Middle frontal gyrus (tissue), 1 donor: ENCODE data around the gene SIL1.

Source experiments
- DNase-seq: peaks from one replicate; pipeline ENCODE4 v3.0.0-alpha.2; 2015; ENCODE audit warnings: low spot score; ENCODE audit errors: extremely low spot score

SIL1 gene

GRCh38 chr5:138983984-138984383, 214.2 kb downstream of the SIL1 start:
- no peak for DNase-seq

GRCh38 chr5:138981586-138981985, 216.6 kb downstream of the SIL1 start:
- no peak for DNase-seq

GRCh38 chr5:138981131-138981530, 217.0 kb downstream of the SIL1 start:
- DNase-seq: no peak

GRCh38 chr5:138980441-138980840, 217.7 kb downstream of the SIL1 start:
- DNase-seq: no peak

GRCh38 chr5:138979684-138980280, 218.4 kb downstream of the SIL1 start:
- DNase-seq: no peak

- no peak for DNase-seq
These were observed 219.6 kb downstream of the SIL1 start for GRCh38 chr5:138978581-138978980.

GRCh38 chr5:138978080-138978479, 220.1 kb downstream of the SIL1 start:
- no peak for DNase-seq

GRCh38 chr5:138975098-138975847, 222.9 kb downstream of the SIL1 start:
- DNase-seq: no peak

GRCh38 chr5:138974227-138975063, 223.7 kb downstream of the SIL1 start:
- peak; percentile 57 for DNase-seq

- DNase-seq: no peak
These were observed 225.3 kb downstream of the SIL1 start for GRCh38 chr5:138972836-138973235.

GRCh38 chr5:138972230-138972629, 225.9 kb downstream of the SIL1 start:
- no peak for DNase-seq

- no peak for DNase-seq
These were observed 228.7 kb downstream of the SIL1 start for GRCh38 chr5:138969323-138970002.

- DNase-seq: no peak
These were observed 229.6 kb downstream of the SIL1 start for GRCh38 chr5:138968601-138969000.

GRCh38 chr5:138967791-138968448, 230.2 kb downstream of the SIL1 start:
- no peak for DNase-seq

GRCh38 chr5:138966236-138966985, 231.8 kb downstream of the SIL1 start:
- DNase-seq: no peak

GRCh38 chr5:138965626-138966025, 232.5 kb downstream of the SIL1 start:
- no peak for DNase-seq

- DNase-seq: no peak
These were observed 233.4 kb downstream of the SIL1 start for GRCh38 chr5:138964647-138965201.

GRCh38 chr5:138963763-138964371, 234.3 kb downstream of the SIL1 start:
- no peak for DNase-seq

- DNase-seq: no peak
These were observed 235.4 kb downstream of the SIL1 start for GRCh38 chr5:138962614-138963370.
